Measurements from ENCODE around the gene C6orf136. TPM values are rescaled to one million over a fixed set of nuclear protein-coding genes. Genes with fewer than 3 reads are reported as not detected.

The C6orf136 gene
- total and polyA plus RNA-seq, 9 of the 15 experiments (the other 6 are each of a cell fraction or from before 2014, with no cell fraction given): 14.1 to 63.1 (median 18.4) TPM

GRCh38 chr6:30686009-30686907 lies 39.3 kb downstream of the C6orf136 start, which contains the start of gene PPP1R18 (continued):
- TF ChIP-seq TSHZ1 (CRISPR knock-in tag; IDR thresholded peaks at IDR 0.05) (no peak), MTF1 (CRISPR knock-in tag; IDR thresholded peaks at IDR 0.05; ENCODE audit: borderline replicate concordance) (no peak), PTTG1 (tag; IDR thresholded peaks at IDR 0.05; ENCODE audit: low read depth) (no peak), CBX3 (IDR thresholded peaks at IDR 0.05; ENCODE audit: borderline replicate concordance in 1 of 2, low read length in 2 of 2) (no peak), HSF4 (CRISPR knock-in tag; IDR thresholded peaks at IDR 0.05; ENCODE audit: borderline replicate concordance) (no peak), TAF1 (IDR thresholded peaks at IDR 0.05; ENCODE audit: control insufficient read depth, extremely low read depth, insufficient read depth, low read length, severe bottlenecking) (no peak), NFE2L1 (tag; IDR thresholded peaks at IDR 0.05; ENCODE audit: borderline replicate concordance, low read depth) (no peak), GTF2A2 (tag; IDR thresholded peaks at IDR 0.05) (no peak), TAF15 (IDR thresholded peaks at IDR 0.05; ENCODE audit: low read depth, low read length) (no peak), ZNF696 (CRISPR knock-in tag; conservative IDR thresholded peaks at IDR 0.05) (no peak), ZNF408 (CRISPR knock-in tag; IDR thresholded peaks at IDR 0.05; ENCODE audit: low read depth) (no peak), ZFP30 (CRISPR knock-in tag; IDR thresholded peaks at IDR 0.05; ENCODE audit: borderline replicate concordance) (no peak), SOX6 (IDR thresholded peaks at IDR 0.05) (no peak)
- TF ChIP-seq, protein P1, sequence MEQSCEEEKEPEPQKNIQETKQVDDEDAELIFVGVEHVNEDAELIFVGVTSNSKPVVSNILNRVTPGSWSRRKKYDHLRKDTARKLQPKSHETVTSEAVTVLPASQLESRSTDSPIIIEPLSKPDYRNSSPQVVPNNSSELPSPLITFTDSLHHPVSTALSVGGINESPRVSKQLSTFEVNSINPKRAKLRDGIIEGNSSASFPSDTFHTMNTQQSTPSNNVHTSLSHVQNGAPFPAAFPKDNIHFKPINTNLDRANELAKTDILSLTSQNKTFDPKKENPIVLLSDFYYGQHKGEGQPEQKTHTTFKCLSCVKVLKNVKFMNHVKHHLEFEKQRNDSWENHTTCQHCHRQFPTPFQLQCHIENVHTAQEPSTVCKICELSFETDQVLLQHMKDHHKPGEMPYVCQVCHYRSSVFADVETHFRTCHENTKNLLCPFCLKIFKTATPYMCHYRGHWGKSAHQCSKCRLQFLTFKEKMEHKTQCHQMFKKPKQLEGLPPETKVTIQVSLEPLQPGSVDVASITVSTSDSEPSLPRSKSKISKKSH (CRISPR knock-in tag; IDR thresholded peaks at IDR 0.05): no peak
- TF ChIP-seq, protein P2, sequence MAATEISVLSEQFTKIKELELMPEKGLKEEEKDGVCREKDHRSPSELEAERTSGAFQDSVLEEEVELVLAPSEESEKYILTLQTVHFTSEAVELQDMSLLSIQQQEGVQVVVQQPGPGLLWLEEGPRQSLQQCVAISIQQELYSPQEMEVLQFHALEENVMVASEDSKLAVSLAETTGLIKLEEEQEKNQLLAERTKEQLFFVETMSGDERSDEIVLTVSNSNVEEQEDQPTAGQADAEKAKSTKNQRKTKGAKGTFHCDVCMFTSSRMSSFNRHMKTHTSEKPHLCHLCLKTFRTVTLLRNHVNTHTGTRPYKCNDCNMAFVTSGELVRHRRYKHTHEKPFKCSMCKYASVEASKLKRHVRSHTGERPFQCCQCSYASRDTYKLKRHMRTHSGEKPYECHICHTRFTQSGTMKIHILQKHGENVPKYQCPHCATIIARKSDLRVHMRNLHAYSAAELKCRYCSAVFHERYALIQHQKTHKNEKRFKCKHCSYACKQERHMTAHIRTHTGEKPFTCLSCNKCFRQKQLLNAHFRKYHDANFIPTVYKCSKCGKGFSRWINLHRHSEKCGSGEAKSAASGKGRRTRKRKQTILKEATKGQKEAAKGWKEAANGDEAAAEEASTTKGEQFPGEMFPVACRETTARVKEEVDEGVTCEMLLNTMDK (IDR thresholded peaks at IDR 0.05; ENCODE audit: borderline replicate concordance, insufficient read depth, low read depth, low read length, poor library complexity, severe bottlenecking): no peak
- TF ChIP-seq, protein P3, sequence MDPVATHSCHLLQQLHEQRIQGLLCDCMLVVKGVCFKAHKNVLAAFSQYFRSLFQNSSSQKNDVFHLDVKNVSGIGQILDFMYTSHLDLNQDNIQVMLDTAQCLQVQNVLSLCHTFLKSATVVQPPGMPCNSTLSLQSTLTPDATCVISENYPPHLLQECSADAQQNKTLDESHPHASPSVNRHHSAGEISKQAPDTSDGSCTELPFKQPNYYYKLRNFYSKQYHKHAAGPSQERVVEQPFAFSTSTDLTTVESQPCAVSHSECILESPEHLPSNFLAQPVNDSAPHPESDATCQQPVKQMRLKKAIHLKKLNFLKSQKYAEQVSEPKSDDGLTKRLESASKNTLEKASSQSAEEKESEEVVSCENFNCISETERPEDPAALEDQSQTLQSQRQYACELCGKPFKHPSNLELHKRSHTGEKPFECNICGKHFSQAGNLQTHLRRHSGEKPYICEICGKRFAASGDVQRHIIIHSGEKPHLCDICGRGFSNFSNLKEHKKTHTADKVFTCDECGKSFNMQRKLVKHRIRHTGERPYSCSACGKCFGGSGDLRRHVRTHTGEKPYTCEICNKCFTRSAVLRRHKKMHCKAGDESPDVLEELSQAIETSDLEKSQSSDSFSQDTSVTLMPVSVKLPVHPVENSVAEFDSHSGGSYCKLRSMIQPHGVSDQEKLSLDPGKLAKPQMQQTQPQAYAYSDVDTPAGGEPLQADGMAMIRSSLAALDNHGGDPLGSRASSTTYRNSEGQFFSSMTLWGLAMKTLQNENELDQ (CRISPR knock-in tag; IDR thresholded peaks at IDR 0.05; ENCODE audit: borderline replicate concordance): no peak

Data from K562 (cell line).